GM21786 (cell line): Measurements from ENCODE around the gene EEF1AKMT1.
"Not testable (repeated sequence)": the region's sequence is repeated elsewhere in the genome, so short reads cannot be mapped to it uniquely, and the experiment has no call there.

ENCODE experiments used
- ATAC-seq: cut with Tn5 transposase; IDR thresholded peaks from one replicate; pipeline ENCODE4 v1.9.1; 2021; ENCODE audit not compliant: unreplicated experiment

EEF1AKMT1 gene

GRCh38 chr13:20778311-20778710, 4.5 kb upstream of the EEF1AKMT1 start:
- no peak for ATAC-seq

GRCh38 chr13:20776751-20777150, 3.0 kb upstream of the EEF1AKMT1 start:
- no peak for ATAC-seq

GRCh38 chr13:20775961-20776360, 2.2 kb upstream of the EEF1AKMT1 start:
- no peak for ATAC-seq

- ATAC-seq, result no peak
Measured at GRCh38 chr13:20774746-20775145, 985 bp upstream of the EEF1AKMT1 start.

- no peak for ATAC-seq
Measured at GRCh38 chr13:20772401-20773131, 1.2 kb downstream of the EEF1AKMT1 start.

GRCh38 chr13:20769834-20770233, 3.9 kb downstream of the EEF1AKMT1 start:
- no peak for ATAC-seq

- ATAC-seq, result no peak
Measured at GRCh38 chr13:20769091-20769490, 4.7 kb downstream of the EEF1AKMT1 start.

GRCh38 chr13:20767309-20767943, 6.3 kb downstream of the EEF1AKMT1 start:
- ATAC-seq, result no peak

GRCh38 chr13:20760872-20761271, 12.9 kb downstream of the EEF1AKMT1 start:
- ATAC-seq, result no peak

- ATAC-seq, result no peak
Measured at GRCh38 chr13:20754009-20754408, 19.8 kb downstream of the EEF1AKMT1 start.

- ATAC-seq, result no peak
Measured at GRCh38 chr13:20749377-20749776, 24.4 kb downstream of the EEF1AKMT1 start.

GRCh38 chr13:20743830-20744404, 29.8 kb downstream of the EEF1AKMT1 start:
- ATAC-seq, result not testable (repeated sequence)

- ATAC-seq, result no peak
Measured at GRCh38 chr13:20740021-20740420, 33.7 kb downstream of the EEF1AKMT1 start.

- ATAC-seq, result no peak
Measured at GRCh38 chr13:20738616-20739015, 35.1 kb downstream of the EEF1AKMT1 start.

- no peak for ATAC-seq
Measured at GRCh38 chr13:20729633-20730585, 43.9 kb downstream of the EEF1AKMT1 start.

- no peak for ATAC-seq
Measured at GRCh38 chr13:20728579-20729311, 45.0 kb downstream of the EEF1AKMT1 start.

- ATAC-seq, result no peak
Measured at GRCh38 chr13:20727856-20728255, 45.9 kb downstream of the EEF1AKMT1 start.

- no peak for ATAC-seq
Measured at GRCh38 chr13:20721454-20722357, 52.1 kb downstream of the EEF1AKMT1 start.

GRCh38 chr13:20721058-20721453, 52.7 kb downstream of the EEF1AKMT1 start:
- ATAC-seq, result no peak
